ENCODE data around the gene ALS2CL.

GRCh38 chr3:46669191-46669999, 24.1 kb downstream of the ALS2CL start:
- no peak for TF ChIP-seq POLR2A (IDR thresholded peaks at IDR 0.05)
- no peak for TF ChIP-seq CTCF (IDR thresholded peaks at IDR 0.05)
